H9 (cell line): Measurements from ENCODE around the gene TMEM181. TPM values are rescaled to one million over a fixed set of nuclear protein-coding genes. Genes with fewer than 3 reads are reported as not detected.

Experiments
- DNase-seq: peaks from one replicate; pipeline ENCODE4 v3.0.0-alpha.2; 2017
- H2AFZ ChIP-seq: one replicate; pipeline ENCODE4 v1.6.1; 2013; ENCODE audit warnings: mild to moderate bottlenecking, low read length, control low read depth, moderate library complexity
- H2AK5ac ChIP-seq: 2 replicates; pipeline ENCODE4 v1.6.1; 2013; ENCODE audit warnings: low read length, control low read depth, mixed read lengths; ENCODE audit not compliant: insufficient read length
- H2BK120ac ChIP-seq: one replicate; pipeline ENCODE4 v1.6.1; 2013; ENCODE audit warnings: low read depth, mild to moderate bottlenecking, low read length, control low read depth, inconsistent platforms; ENCODE audit not compliant: poor library complexity, severe bottlenecking
- H2BK12ac ChIP-seq: 2 replicates; pipeline ENCODE4 v1.6.1; 2013; ENCODE audit warnings: low read length, control low read depth, mixed read lengths, low read depth; ENCODE audit not compliant: insufficient read length
- H2BK15ac ChIP-seq: 2 replicates; pipeline ENCODE4 v1.6.1; 2013; ENCODE audit warnings: low read depth, low read length, control low read depth
- H2BK20ac ChIP-seq: one replicate; pipeline ENCODE4 v1.6.1; 2013; ENCODE audit warnings: low read depth, mild to moderate bottlenecking, low read length, control low read depth, inconsistent platforms; ENCODE audit not compliant: poor library complexity, severe bottlenecking
- H2BK5ac ChIP-seq: 2 replicates; pipeline ENCODE4 v1.6.1; 2013; ENCODE audit warnings: low read length, control low read depth, mixed read lengths; ENCODE audit not compliant: insufficient read length
- H3K14ac ChIP-seq: 2 replicates; pipeline ENCODE4 v1.6.1; 2013; ENCODE audit warnings: low read length, control low read depth; ENCODE audit not compliant: insufficient read depth
- H3K18ac ChIP-seq: 2 replicates; pipeline ENCODE4 v1.6.1; 2013; ENCODE audit warnings: low read depth, mild to moderate bottlenecking, mixed read lengths, low read length, control low read depth; ENCODE audit not compliant: insufficient read length
- H3K23ac ChIP-seq: 2 replicates; pipeline ENCODE4 v1.6.1; 2013; ENCODE audit warnings: low read length, control low read depth, mixed read lengths, low read depth; ENCODE audit not compliant: insufficient read length
- H3K23me2 ChIP-seq: 2 replicates; pipeline ENCODE4 v1.6.1; 2013; ENCODE audit warnings: low read depth, mild to moderate bottlenecking, mixed read lengths, low read length, control low read depth; ENCODE audit not compliant: insufficient read length, poor library complexity, severe bottlenecking
- H3K27ac ChIP-seq: 2 replicates; pipeline ENCODE4 v1.5.1; 2013; ENCODE audit warnings: low read length, control low read depth, mixed read lengths, low read depth; ENCODE audit not compliant: insufficient read length
- H3K27me3 ChIP-seq: 2 replicates; pipeline ENCODE4 v1.6.1; 2013; ENCODE audit warnings: low read length, control low read depth, inconsistent platforms; ENCODE audit not compliant: insufficient read depth
- H3K4ac ChIP-seq: 2 replicates; pipeline ENCODE4 v1.6.1; 2013; ENCODE audit warnings: low read depth, mild to moderate bottlenecking, control low read depth, inconsistent platforms, low read length, moderate library complexity
- H3K4me1 ChIP-seq: 2 replicates; pipeline ENCODE4 v1.6.1; 2013; ENCODE audit warnings: low read length, control low read depth, inconsistent platforms; ENCODE audit not compliant: insufficient read depth
- H3K4me2 ChIP-seq: 2 replicates; pipeline ENCODE4 v1.6.1; 2013; ENCODE audit warnings: low read length, control low read depth, mixed read lengths; ENCODE audit not compliant: insufficient read length, insufficient read depth
- H3K56ac ChIP-seq: 2 replicates; pipeline ENCODE4 v1.6.1; 2013; ENCODE audit warnings: low read depth, mild to moderate bottlenecking, mixed read lengths, low read length, control low read depth; ENCODE audit not compliant: insufficient read length
- H3K79me1 ChIP-seq: 2 replicates; pipeline ENCODE4 v1.6.1; 2013; ENCODE audit warnings: low read depth, mild to moderate bottlenecking, moderate library complexity, low read length, control low read depth, inconsistent platforms; ENCODE audit not compliant: insufficient read depth, poor library complexity, severe bottlenecking
- H3K79me2 ChIP-seq: 2 replicates; pipeline ENCODE4 v1.6.1; 2013; ENCODE audit warnings: low read length, control low read depth, inconsistent platforms; ENCODE audit not compliant: insufficient read depth
- H3K9ac ChIP-seq: 2 replicates; pipeline ENCODE4 v1.6.1; 2013; ENCODE audit warnings: low read length, control low read depth, mixed read lengths; ENCODE audit not compliant: insufficient read length; ENCODE audit errors: extremely low read depth
- H3K9me3 ChIP-seq: one replicate; pipeline ENCODE4 v1.6.1; 2013; ENCODE audit warnings: low read depth, low read length, inconsistent platforms; ENCODE audit not compliant: control insufficient read depth
- H3T11ph ChIP-seq: one replicate; pipeline ENCODE4 v1.6.1; 2013; ENCODE audit warnings: mild to moderate bottlenecking, low read length, control low read depth, inconsistent platforms
- H4K20me1 ChIP-seq: one replicate; pipeline ENCODE4 v1.6.1; 2013; ENCODE audit not compliant: control insufficient read depth, insufficient read length, insufficient read depth
- H4K5ac ChIP-seq: 2 replicates; pipeline ENCODE4 v1.6.1; 2013; ENCODE audit warnings: low read depth, mild to moderate bottlenecking, mixed read lengths, low read length, control low read depth; ENCODE audit not compliant: insufficient read length
- H4K8ac ChIP-seq: replicated peaks from 2 replicates; pipeline ENCODE4 v1.6.1; 2013; ENCODE audit warnings: low read length, control low read depth, mixed read lengths, low read depth; ENCODE audit not compliant: insufficient read length
- H4K91ac ChIP-seq: 2 replicates; pipeline ENCODE4 v1.6.1; 2013; ENCODE audit warnings: low read depth, mild to moderate bottlenecking, moderate library complexity, mixed read lengths, low read length, control low read depth; ENCODE audit not compliant: insufficient read length
- H3K27ac Mint-ChIP-seq, 3 experiments: 2 replicates in 2 of 3; 3 replicates in 1 of 3; pipeline ENCODE4 v1.8.0; 2020 to 2021; ENCODE audit warnings: mixed read lengths in 3 of 3, mild to moderate bottlenecking in 1 of 3, moderate library complexity in 1 of 3
- H3K27me3 Mint-ChIP-seq: 2 replicates; pipeline ENCODE4 v1.8.0; 2021; ENCODE audit warnings: low read depth, mild to moderate bottlenecking, moderate library complexity, mixed read lengths
- H3K36me3 Mint-ChIP-seq, 3 experiments: 2 replicates in 2 of 3; 3 replicates in 1 of 3; pipeline ENCODE4 v1.8.0; 2020 to 2021; ENCODE audit warnings: low read depth in 3 of 3, mixed read lengths in 3 of 3; ENCODE audit not compliant: insufficient read depth in 1 of 3
- H3K4me1 Mint-ChIP-seq, 2 experiments: 2 replicates each; pipeline ENCODE4 v1.8.0; 2020; ENCODE audit warnings: mixed read lengths in 2 of 2
- H3K4me3 Mint-ChIP-seq, 2 experiments: 2 replicates in 1 of 2; 3 replicates in 1 of 2; pipeline ENCODE4 v1.8.0; 2020 to 2021; ENCODE audit warnings: mild to moderate bottlenecking in 2 of 2, mixed read lengths in 2 of 2, moderate library complexity in 1 of 2
- H3K9me3 Mint-ChIP-seq, 2 experiments: 2 replicates in 1 of 2; 3 replicates in 1 of 2; pipeline ENCODE4 v1.8.0; 2020; ENCODE audit warnings: mild to moderate bottlenecking in 2 of 2, mixed read lengths in 2 of 2, moderate library complexity in 1 of 2
- WGBS: extraction: QIAGEN DNeasy Blood & Tissue Kit; methylation state at CpG from one replicate; pipeline ENCODE4 v1.1.7; 2013; ENCODE audit warnings: missing lambda C conversion rate, low lambda C conversion rate, mixed read lengths; ENCODE audit not compliant: insufficient read length; ENCODE audit errors: extremely low coverage; 5-methylcytosine and 5-hydroxymethylcytosine counted together
- total RNA-seq: library from RNA; stranded (reverse); gene quantifications from 2 replicates; pipeline ENCODE4 v1.2.1, GENCODE V29; 2021
- TF ChIP-seq, protein P1 (sequence below): fragments of 200-600 bp; sonication (generic); conservative IDR thresholded peaks from 3 replicates; pipeline ENCODE4 v1.8.0; 2021; ENCODE audit warnings: antibody characterized with exemption, mild to moderate bottlenecking

Gene TMEM181
- total RNA-seq, 1 experiment from 2014 or later: 24.4 TPM

DNA sequence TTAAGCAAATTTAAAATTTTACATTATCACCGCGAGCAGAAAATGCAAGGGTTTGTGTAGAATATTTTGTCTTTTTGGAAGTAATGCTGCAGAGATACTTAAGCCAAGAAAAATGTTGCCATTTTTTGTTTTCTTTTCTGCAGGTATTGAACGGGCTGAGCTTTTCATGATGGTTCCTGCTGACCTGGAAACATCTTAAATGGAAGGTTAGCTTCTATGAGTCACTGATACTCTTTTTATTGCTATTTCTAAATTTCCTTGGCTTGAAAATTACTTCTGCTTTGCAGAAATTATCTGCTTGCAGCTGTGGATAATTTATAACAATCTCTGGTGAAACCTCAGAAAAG lies 102.7 kb downstream of the TMEM181 start:
- Histone ChIP-seq H4K20me1 (no peaks in the 10 kb centered on the region), H3K79me1 (no peaks in the 10 kb centered on the region), H2AFZ (no peak overlapping the region), H3K23me2 (no peaks in the 10 kb centered on the region), H2BK15ac (no peak overlapping the region), H3K23ac (no peak overlapping the region), H4K5ac (no peak overlapping the region), H2BK120ac (no peak overlapping the region), H3K4me2 (no peak overlapping the region), H2BK5ac (no peak overlapping the region), H3K9me3 (no peaks in the 10 kb centered on the region), H3K4ac (no peak overlapping the region), H4K91ac (no peak overlapping the region), H3K18ac (no peak overlapping the region), H3K9ac (no peak overlapping the region), H3K27ac (no peak overlapping the region), H2BK12ac (no peak overlapping the region), H4K8ac (no peak overlapping the region), H3K4me1 (no peaks in the 10 kb centered on the region), H3K27me3 (no peaks in the 10 kb centered on the region), H3K14ac (no peak overlapping the region), H3K79me2 (no peaks in the 10 kb centered on the region), H3K56ac (no peak overlapping the region), H2BK20ac (no peak overlapping the region), H3T11ph (no peak overlapping the region), H2AK5ac (no peak overlapping the region)
- TF ChIP-seq, protein P1, sequence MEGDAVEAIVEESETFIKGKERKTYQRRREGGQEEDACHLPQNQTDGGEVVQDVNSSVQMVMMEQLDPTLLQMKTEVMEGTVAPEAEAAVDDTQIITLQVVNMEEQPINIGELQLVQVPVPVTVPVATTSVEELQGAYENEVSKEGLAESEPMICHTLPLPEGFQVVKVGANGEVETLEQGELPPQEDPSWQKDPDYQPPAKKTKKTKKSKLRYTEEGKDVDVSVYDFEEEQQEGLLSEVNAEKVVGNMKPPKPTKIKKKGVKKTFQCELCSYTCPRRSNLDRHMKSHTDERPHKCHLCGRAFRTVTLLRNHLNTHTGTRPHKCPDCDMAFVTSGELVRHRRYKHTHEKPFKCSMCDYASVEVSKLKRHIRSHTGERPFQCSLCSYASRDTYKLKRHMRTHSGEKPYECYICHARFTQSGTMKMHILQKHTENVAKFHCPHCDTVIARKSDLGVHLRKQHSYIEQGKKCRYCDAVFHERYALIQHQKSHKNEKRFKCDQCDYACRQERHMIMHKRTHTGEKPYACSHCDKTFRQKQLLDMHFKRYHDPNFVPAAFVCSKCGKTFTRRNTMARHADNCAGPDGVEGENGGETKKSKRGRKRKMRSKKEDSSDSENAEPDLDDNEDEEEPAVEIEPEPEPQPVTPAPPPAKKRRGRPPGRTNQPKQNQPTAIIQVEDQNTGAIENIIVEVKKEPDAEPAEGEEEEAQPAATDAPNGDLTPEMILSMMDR: no peak
- H3K4me3 Mint-ChIP-seq: no peak overlapping the region
- no CpG with 5 or more reads among the region's 3 CpGs for WGBS
- peaks cover 23 to 26% of the 10 kb centered on the region in 2 experiments for H3K4me1 Mint-ChIP-seq
- DNase-seq: no peak
- H3K9me3 Mint-ChIP-seq: no peaks in the 10 kb centered on the region
- peaks cover 7% of the 10 kb centered on the region for H3K27me3 Mint-ChIP-seq
- H3K36me3 Mint-ChIP-seq: no peaks in the 10 kb centered on the region
- 0 out of 7 replicates have a peak overlapping the region, but pooled peaks of 1 of the 3 experiments have one; percentile 65 for H3K27ac Mint-ChIP-seq
